Fibroblast of the conjunctiva (primary cell): ENCODE data around the gene GNAO1.

Source experiments
- DNase-seq: peaks from one replicate; pipeline ENCODE4 v3.0.0-alpha.2; 2010; ENCODE audit warnings: low read depth

GNAO1 gene

DNA sequence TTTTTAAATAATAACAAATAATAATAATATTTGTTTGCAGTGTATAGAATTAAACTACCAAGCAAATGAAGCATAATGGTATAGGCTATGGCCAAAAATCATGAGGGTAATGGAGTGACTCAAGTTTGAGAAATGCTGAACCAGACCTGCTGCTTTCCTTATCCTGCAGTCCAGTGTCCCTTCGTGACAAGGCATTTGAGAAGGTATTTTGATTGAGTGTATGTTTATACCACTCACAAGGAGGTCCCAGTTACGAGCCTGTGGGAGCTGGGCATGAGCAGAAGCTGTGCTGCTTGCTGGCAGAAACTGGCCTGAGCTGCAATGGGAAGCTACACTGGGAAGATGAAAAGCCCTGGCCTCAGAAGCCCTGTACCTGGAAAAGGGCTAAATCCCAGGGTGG is 50.3 kb downstream of the GNAO1 start:
- no peak for DNase-seq

DNA sequence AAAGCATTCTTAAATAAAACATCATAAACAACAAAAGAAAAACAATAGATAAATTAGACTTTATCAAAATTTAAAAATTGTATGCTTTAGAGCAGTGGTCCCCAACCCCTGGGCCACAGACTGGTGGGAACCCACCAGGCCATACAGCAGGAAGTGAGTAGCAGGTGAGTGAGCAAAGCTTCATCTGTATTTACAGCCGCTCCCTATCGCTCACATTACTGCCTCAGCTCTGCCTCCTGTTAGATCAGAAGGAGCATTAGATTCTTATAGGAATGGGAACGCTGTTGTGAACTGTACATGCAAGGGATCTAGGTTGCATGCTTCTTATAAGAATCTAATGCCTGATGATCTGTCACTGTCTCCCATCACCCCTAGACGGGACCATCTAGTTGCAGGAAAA is 51.5 kb downstream of the GNAO1 start:
- no peak for DNase-seq

DNA sequence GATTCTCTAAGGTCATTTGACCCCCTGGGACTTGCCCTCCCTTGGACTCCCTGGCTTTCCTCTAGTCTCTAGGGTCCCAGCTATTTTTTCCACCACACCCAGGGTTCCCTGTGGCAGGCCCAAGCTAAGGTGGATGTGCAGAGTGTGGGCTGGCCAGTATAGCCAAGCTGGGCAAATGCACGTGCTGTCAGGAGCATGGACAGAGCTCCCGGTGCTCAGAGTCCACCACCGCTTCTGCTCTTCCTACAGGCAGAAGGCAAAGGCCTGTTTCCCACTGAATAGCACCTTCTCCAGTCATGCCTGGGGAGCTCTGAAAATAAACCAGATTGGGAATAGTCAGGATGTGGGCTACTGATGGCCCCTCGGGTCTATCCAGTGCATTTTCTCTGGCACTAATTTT is 53.3 kb downstream of the GNAO1 start:
- no peak for DNase-seq

DNA sequence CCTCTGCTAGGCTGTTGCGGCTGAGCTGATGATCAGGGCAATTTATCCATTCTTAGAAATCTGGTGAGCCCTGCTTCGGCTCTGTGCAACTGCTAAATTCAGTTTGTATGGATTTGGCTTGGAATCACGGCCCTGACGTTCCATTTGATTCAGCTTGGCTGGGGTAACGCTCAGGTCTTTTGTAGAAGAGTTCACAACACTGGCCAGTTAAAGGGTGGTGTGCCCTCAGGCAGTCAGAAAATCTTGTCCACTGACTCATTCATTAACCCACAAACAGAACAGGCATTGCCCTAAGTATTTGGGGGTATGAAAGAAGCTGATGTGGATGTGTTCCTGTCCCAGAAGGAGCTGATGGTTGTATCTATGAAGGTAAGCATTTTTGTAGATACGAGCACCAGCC is 53.9 kb downstream of the GNAO1 start:
- no peak for DNase-seq

DNA sequence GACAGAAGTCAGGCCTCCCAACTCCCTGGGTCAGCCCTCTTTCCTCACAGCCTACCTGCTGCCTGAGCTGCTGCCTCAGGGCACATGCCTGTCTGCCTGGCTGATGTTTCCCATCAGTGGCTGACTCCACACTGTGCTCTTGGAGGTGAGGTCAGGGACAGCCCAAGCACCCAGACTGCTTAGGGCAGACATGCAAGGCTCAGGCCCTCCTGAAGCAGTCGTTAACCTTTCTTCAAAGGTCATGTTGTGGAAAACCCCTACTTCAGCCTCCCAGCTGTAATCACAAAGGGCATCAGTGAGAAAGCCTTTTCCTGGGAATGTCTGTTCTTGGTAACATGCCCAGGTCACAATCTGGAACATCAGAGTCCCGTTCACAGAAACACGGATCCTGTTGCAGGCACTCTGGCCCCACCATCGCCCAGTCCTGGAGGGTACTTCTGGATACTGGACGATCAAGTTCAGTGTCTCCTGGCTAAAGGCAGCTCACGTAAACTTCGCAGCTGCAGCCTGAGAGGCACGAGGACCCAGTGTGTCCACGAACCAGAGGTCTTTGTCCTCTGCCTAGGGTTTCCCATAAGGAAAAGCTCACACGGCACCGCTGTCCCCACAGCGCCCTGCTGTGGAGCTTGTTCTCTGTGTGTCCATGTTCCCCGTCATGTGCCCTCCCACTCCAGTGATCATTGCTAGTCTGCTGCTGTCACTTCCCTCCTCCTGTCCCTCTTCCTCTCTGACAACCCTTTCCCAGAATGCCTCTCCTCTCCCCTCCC is 54.9 kb downstream of the GNAO1 start:
- DNase-seq: no peak

DNA sequence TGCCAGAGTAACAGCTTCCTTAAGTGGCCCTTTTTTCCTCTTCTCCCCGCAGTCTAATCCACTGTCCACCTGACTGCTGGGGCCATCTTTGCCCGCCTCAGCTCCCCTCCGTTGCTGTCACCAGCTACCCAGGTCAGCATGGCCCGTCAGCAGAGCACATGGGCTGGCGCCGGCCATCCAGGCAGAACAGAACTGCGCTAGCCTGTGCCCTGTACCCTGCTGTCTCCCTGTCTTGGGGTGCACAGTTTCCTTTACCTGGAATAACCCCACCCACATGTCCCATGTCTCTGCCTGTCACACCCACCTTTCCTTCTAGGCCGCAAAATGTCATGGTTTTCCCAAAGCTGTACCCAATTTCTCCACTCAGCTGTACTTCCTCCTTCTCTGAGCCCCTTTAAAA is 55.7 kb downstream of the GNAO1 start:
- no peak for DNase-seq

DNA sequence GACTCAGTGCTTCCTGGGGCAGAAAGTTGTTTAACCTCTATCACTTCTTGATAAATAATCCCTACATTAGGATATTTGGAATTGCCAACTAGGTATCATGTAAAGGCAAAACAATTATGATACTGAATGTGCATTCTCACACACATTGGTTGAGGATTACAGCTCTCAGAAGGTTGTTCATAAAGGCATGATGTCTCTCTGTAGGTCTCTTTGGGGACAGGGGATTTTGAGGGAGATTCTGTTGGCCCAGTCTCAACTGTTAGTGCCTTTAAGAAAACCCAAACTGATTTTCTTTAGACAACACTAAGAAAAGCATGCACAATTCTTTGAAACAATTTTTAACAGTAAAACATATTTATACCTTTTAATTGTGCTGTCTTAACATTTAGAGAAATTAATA is 56.5 kb downstream of the GNAO1 start:
- no peak for DNase-seq

DNA sequence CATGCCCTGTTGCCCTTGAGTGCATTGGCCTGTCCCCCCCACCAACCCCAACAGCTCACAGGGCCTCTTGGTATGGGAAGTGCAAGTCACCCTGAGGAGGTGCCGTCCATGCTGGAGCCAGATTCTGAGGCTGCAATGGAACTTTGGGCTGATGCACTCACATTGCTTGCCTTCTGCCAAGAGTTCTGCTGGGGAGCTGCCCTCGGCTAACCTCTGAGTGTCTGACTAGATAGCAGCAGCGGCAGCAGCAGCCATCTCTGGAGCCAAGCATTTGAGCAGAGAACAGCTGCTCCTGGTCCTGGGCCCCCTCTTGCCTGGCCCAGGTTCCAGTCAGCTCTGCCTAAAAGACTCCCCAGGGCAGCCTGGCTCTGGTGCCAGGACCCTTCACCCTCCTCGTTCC is 61.5 kb downstream of the GNAO1 start:
- no peak for DNase-seq

DNA sequence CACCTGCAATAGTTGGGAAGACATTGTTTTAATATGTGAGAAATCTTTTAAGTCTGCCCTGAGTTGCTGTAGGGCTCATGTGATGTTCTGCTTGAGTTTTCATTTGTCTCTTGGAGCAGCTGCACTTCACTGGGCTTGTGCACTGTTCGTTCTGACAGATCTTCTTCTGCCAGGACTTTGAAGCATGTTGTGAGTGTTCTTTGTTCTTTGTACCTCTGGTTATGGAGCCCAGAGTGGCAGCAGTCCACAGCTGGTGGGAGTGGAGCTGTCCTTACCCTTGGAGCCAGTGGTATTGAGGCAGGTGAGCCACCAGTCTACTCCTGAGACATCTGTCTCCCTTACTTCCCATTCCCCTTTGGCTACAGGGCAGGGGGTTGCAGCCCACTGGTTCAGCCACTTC is 64.6 kb downstream of the GNAO1 start:
- DNase-seq: no peak

DNA sequence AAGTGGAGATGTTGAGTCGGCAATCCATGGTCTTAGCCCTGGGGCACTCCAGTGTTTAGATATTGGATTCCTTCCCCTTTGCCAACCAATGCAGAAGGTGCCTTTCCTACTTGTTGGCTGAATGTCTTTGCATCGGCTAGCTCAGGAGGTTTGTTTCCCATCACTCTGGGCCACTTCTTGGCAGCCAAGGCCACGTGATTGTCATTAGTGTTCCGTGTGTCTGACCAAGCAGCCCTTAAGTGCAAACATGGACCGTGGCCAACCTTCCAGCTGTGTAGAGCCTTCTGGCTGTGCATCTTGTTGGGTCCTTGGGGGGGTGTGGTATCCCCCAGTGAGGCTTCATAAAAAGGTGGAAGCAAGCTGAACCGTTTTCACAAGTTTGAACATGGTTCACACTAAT is 66.0 kb downstream of the GNAO1 start:
- DNase-seq: no peak

DNA sequence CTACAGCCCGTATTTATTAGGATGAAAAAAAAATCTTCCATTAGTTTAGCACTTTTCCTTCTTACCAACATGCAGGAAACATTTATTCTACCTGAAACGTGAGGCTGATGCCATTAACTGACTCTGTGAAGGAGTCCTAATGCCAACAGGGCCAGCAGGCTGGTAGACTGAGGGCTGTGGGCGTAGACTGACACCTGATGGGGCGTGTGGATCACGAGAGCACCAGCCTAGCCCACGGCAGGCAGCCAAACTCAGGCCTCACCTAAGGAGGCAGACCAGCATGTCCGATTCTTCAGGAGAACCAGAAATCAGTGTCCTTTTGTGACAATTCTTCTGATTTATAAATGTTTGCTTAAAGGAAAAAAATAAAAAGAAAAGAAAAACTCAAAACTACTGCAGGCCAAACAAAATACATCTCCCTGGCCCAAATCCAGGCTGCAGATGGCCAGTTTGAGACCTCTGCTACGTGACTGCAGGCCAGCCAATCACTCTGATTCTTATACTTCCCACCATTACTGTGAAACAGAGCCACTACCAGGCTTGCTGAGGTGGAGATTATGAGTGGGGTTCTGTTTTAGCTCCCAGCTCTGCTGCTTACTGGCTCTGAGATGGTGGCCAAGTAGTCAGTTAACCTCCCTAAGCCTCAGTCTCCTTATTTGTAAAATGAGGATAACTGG is 66.5 kb downstream of the GNAO1 start:
- DNase-seq: no peak

DNA sequence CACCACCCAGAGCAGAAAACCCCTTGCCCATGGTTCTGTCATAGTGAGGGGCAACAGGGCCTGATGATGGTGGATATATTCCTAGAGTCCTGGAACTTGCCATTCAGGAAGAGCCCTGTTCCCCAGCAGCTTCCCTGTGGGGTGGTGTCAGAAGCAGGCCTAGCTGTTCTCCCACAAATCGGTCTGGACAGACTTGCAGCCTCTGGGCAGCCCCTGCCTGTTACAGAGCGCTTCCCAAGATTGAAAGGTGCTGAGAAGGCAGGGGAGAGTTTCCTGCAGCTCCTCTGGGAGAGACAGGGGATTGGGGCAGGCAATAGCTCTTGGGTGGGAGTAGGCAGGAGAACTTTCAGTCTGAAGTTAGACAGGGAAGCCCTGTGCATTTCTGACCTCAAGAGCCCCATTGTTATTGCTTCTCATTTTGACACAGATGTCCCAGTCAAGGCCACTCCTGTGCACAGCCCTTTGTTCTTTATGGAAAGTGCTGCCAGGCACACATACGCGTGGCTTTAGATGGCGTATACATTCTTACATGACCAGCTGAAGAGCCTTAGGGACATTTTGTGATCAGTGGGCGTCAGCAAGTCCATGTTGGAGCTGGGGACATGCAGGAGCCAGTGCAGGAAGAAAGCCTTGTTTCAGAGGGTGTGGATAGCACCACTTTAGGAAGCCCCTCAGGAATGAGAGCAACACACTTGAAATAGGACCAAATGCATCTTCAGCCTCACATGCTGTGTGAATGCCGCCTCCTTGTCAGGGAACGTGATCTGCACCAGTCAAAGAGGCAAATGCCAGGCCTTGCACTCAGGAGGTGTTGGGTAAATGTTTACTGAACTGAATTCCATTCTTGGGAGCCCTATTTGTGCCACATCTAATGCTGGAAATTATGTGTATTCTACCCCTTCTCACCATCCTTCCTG is 67.5 kb downstream of the GNAO1 start:
- DNase-seq: no peak

DNA sequence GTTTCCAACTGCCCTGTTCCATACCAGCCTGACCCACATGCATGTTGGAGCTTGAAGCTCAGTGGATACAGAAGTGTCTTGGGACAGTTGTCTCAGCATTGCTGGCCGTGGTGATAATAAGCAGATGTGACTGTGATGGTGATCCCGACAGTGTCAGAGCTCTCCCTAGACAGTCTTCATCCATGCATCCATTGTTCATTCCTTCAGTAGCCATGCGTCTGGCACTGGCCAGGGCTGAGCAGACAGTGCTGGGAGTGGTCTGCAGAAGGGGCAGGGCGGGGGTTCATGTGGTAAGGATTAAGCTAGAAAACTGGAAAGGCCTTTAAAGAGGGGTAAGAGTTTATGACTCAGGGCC is 68.1 kb downstream of the GNAO1 start:
- no peak for DNase-seq

DNA sequence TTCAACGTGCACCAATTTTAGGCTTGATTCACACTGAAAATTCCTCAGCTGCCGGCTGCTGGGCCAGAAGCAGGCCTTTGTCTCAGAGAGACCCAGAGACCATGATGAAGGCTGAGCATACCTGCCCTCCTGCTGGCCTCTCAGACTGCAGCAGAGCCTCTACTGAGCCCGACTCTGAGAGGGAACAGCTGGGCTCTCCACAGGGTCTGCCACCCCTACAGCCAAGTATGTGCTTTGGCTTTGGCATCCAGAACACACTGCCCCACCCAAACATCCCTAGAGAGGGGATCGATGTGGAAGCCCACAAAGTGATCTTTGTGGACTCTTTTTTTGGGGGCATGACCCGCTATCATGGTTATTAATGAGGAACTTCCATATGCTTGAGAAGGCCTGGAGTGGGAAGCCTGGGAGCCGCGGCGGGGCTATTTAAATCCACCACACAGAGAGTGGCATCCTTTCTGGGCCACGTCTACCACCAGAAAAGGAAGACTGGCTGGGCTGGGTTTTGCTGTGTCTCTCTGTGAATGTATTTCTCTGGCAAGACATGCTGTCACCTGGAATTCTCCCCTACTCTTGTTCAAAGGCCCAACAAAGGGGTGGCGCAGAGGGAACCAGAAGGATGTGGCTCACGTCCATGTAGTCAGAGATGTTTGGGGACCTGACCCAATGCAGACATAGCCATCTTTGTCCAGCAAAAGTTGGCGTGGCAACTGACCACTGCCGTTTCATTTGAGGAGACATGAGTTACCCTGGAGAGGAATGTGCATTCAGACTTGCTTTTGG is 69.3 kb downstream of the GNAO1 start:
- DNase-seq: no peak

DNA sequence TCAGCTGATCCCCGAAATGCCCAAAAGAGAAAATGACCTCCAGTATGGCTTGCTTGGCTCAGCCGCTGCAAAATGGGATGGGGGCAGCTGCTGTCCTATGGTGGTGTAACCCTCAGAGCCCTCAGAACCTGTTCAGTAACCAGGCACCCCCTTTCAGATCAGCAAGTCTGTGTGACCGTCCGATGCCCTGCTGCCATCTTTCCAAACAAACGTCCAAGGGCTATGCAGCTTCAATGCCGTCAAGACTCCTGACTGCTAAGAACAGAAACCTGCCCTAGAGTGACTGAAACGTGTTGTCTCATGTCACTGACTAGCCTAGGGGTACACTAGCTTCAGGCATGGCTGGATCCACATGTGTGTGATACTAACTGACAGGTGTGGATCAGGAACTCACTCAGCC is 70.4 kb downstream of the GNAO1 start:
- DNase-seq: no peak

DNA sequence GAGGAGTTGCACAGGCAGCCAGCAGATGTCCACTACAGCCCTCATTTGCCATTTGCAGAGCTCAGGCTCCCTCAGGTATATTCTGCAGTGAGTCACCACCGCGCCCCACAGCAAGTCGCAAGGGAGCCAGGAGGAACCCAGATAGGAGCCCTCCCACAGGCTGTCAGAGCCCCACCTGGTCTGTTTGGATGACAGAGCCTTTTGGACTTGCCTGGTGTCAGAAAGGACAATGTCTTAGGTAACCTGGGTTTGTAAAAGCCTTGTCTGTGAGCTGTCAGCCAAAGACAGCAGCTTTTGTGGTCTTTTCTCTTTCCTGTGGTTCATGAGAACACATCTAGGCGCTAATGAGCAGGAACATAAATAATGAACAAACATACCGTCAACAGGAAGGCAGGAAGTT is 70.9 kb downstream of the GNAO1 start:
- no peak for DNase-seq

DNA sequence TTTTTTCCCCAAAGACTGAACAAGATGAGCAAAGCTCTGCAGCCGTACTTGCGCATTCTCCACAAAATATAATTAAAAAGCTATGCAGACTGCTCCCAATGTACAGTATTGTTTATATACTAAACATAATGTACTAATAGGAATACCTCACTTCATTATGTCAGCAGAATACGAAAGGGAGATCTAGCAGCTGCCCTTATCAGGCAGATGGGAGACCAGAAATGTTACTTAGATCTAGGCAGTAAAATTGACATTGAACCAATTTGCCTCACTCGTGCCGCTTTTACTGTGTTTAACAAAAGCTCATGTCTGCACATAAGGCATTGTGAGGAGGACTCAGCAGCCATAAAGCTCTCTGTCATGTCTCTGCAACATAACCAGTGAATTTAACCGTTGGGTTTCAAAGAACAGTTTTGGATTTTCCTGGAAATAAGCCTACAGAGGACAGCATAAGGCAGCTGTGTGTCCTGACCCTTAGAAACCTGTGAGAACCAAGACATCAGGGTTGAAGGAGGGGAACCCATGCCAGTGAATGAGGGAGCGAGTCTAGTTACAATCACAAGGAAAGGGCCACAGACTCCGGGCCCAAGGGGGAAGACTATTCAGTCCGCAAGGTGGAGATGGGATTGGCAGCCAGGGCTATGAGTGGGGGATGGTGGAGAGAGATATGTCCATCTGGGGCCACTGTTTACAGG is 71.4 kb downstream of the GNAO1 start:
- no peak for DNase-seq

DNA sequence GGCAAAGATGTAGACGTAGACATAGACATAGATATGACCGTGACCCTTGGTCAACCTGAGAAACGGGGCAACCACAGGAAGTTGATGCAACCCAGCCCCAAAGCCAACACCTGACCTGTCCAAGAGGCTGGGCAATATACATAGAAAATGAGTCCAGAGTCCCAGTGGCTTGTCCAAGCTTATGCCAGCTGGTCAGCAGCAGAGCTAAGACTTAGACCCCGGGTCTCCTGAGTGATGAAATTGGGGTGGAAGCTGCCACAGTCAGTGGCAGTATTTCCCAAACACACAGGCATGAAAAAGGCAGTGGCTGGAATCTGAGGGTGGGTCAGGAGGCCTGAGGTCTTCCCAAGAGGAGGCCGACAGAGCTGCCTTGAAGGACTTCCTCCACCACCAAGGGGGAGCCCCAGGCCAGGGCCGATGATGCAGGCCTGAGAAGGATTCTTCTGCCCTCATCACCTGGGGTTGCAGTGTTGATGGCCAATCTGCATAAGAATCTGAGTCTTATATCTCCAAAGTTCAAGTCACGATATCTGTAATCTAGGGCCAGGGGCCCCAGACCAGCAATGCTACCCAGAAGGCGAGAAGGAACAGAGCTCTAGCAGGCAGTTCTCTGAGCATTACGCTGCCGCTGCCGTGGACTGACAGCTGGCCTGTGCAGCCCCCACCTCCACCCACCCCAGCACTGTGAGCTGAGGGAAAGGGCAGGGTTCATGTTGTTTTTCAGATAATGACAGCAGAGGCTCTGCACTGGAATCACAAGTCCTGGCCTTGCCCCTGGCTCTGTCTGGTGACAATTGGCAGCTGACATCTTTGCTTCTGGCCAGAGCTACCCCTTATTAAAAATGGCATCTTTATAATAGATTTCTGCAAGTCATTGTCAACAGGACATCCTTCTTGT is 72.7 kb downstream of the GNAO1 start:
- no peak for DNase-seq

DNA sequence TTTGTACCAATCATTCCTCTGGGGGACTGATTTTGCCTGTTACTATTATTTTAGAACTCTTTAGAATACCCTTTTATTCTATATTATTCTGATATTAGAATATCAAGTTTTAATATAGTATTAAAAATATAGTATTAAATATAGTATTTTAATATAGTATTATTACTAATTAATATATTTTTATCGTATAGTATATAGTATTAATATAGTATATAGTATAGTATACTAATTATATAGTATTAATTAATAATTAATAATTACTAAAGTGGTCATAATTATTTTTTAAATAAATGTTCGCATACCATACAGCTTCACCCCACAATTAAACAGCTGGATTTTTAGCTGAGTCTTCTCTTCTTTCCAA is 73.3 kb downstream of the GNAO1 start:
- no peak for DNase-seq

DNA sequence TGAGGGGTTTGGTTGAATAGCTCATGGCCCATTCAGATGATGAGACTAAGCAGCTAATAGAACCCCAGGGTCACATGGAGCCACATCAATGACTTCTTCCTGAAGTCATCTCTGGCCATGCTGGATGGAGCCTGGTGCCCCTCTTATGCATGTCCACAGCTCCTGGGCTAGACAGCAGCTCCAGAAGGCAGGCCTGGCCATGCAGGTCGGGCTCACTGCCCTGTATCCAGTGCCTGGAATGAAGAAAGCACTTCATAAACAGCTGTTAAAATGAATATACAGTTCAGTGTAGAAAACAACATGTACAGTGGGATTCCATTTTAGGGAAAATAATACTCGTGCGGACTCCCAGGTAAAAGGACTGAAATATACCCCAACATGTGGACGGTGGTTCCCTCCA is 73.9 kb downstream of the GNAO1 start:
- no peak for DNase-seq

DNA sequence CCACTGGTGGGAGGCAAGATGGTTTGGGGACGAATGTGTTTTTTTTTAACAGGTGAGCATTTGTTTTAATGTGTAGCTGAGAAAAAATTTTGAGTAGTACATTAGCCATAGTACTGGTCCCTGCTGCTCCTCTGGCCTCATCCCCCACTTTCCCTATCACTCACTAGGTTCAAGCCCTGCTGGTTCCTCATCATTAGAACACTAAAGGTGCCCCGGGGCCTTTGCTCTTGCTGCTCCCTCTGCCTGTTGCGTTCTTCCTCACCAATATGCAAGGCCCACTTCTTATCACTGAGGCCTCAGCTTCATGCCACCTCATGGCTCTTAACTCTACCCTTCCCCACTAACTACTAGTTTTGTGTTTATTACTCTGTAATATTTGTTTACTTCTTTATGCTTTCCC is 74.5 kb downstream of the GNAO1 start:
- no peak for DNase-seq
